Superior temporal gyrus (tissue), 1 donor: ENCODE data around the gene LMO7.
"Not testable (repeated sequence)": the region's sequence is repeated elsewhere in the genome, so short reads cannot be mapped to it uniquely, and the experiment has no call there.

Experiments used
- DNase-seq: peaks from one replicate; pipeline ENCODE4 v3.0.0-alpha.2; 2016; ENCODE audit errors: extremely low spot score

The LMO7 gene

DNA sequence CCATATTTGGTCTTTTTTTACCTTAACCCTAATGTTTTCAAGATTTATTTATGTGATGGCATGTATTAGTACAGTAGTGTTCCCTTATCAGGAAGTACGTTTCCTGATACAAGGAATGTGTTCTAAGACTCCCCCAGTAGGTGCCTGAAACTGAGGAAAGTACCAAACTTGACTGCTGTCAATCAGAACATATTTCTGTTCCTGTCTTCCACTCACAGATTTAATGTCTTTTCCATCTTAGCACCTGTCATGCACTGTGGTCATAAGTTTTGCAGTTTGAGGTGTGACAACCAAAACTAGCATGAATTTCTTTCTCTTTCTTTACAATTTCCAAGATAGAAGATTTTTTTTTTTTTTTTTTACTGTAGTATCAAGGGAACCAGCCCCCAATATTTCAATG, 62.9 kb downstream of the LMO7 start:
- DNase-seq: no peak

DNA sequence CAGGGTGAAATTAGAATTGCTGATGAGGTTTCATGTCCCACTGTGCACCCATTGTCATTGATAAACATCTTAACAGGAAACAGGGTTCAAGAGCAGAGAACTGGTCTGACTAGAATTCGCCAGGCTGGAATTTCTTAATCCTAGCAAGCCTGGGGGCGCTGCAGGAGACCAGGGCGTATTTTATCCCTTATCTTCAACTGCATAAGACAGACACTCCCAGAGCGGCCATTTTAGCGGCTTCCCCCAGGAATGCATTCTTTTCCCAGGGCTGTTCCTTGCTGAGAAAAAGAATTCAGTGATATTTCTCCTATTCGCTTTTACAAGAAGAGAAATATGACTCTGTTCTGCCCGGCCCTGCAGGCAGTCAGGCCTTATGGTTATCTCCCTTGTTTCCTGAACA, 63.6 kb downstream of the LMO7 start:
- DNase-seq: not testable (repeated sequence)

DNA sequence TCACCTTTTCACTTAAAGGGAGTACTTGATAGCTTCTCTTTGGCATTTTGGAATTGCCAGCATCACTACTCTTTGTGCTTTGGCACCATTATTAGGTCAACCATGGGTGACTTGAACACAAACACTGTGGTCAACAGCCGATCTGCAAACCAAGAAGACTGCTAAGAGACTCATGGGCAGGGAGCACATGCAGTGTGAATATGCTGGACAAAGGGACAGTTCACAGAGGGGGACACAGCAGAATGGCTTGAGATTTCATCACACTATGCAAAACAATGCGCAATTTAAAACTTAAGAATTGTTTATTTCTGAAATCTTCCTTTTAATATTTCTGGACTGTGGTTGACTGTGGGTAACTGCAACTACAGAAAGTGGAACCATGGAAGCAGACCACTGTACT, 64.4 kb downstream of the LMO7 start:
- DNase-seq: no peak

DNA sequence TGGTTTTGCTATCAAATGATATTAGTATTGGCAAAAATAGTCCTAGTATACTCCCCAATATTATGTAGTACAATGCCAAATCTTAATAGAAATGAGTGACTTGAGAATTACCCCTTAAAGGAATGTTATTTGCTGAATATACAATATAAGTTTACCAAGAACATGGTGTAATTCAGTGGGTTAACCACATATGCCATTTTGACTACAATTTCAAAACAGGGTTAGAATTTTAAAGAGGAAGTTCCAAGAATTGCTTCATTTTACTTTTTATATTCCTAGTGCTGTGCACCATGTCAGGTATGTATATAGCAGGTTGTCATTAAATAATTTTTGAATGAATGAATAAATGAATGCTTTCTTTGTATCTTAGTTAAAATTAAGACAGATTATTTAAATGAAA, 66.3 kb downstream of the LMO7 start:
- no peak for DNase-seq

DNA sequence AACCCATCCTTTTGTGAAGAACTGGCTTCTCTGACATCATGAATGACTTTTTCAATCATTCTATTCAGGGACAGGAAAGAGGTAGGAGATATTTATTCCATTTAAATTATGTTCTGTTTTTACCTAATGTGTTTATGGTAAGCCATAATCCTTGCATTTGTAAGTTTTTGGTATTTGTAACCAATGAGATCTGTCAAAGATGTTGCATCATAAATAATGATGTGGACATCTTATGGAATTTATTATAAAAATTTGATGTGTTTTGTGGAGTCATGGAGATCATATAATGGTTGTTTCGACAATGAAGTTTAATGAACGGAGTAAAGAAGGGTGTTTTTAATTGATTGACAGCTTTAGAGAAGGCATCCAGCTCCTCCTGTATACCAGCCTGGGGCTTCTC, 67.6 kb downstream of the LMO7 start:
- no peak for DNase-seq

DNA sequence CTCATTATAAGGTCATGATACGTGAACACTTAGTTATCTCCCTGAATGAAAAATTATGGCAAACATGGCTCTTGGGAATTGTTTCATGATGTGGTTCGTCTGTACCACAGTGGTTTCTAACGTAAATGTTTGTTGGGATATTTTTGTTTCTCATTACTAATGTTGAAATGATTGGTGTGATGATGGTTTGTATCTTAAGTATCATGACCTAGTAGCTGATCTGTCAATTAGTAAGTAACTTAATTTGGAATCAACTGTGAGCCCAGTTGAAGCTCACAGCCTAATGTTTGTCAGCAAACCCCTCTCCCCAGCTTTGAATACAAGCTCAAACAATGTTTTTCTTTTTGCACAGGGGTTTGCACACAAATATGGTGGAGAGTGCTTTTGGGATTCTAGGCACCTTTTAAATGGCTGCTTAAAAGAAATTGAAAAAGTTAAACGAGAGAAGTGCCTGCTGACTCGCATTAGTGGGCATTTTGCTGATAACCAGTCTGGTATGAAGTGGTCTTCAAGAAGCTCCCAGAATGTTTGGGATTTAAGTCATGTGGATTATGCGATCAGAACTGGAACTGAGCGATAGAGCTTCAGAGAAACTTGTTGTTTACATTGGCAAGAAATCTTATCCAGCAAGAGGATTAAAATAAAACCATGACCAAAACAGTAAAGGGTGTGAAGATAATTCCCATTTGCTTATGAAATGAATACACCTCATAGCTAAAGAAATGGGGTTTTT, 68.2 kb downstream of the LMO7 start:
- DNase-seq: no peak

DNA sequence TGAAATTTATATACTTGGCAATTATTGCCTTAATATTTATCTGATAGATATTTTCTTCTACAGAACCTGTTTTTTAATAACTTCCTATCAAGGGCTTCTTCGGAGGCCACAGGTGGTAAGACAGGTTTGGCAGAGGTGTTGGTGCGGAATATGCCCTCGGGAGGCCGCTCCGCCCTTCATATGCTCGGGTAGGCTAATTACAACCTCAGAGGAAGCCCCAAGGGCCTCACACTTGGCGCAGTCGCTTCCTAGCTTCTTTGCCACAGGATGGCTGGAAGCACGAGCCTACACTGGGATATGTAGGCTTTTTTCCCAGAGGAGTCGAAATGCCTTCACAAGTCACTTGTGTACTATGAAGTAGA, 68.8 kb downstream of the LMO7 start:
- no peak for DNase-seq

DNA sequence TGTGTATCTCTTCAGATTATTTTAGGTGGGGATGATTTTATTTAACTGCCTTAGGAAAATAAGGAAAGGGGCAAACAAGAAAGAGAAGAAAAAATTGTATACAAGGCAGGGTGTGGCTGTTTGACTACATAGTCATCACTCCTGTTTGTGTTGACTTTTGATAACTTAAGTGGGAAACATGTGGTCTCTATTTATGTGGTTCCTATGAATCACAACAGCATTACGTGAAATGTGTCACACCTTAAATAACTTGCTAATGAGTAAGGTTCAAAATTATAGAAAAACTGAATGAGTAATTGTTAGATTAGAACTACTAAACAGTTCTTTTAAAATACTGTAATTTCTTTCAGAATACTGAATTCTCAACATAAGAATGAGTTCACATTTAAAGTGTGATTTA, 69.3 kb downstream of the LMO7 start:
- DNase-seq: no peak

DNA sequence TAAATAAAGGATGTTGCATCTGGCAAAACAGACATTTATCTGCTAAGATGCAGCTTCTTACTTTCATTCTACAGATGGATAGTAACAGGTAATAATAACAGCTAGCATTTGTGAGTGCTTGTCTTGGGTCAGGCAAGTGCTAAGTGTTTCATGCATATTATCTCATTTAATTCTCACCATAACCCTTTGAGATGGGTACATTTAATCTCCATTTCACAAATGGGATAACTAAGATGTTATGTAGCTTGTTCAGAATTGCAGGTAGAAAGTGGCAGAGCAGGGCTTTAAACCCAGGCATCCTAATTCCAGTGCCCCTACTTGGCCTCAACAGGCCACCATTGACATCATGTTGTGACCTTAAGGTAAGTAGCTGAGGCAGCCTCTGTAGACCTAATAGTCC, 69.8 kb downstream of the LMO7 start:
- DNase-seq: no peak

DNA sequence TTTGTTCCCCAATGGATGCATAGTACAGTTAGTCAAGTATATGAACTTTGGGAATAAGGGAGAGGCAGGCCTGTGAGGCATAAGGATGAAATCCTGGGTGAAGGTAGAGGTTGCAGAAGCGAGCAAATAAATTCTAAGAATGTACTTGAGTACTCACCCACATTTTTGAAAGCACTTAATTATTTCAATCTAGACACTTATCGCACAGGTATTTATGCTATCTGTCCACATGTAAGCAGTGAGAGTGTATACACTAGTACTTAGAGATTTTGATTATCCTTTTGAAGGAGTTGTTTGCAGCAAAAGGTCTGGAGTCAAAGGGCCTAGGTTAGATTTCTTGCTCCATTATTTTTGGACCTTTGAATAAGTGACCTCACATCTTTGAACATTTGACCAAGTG, 77.7 kb downstream of the LMO7 start:
- DNase-seq: no peak

DNA sequence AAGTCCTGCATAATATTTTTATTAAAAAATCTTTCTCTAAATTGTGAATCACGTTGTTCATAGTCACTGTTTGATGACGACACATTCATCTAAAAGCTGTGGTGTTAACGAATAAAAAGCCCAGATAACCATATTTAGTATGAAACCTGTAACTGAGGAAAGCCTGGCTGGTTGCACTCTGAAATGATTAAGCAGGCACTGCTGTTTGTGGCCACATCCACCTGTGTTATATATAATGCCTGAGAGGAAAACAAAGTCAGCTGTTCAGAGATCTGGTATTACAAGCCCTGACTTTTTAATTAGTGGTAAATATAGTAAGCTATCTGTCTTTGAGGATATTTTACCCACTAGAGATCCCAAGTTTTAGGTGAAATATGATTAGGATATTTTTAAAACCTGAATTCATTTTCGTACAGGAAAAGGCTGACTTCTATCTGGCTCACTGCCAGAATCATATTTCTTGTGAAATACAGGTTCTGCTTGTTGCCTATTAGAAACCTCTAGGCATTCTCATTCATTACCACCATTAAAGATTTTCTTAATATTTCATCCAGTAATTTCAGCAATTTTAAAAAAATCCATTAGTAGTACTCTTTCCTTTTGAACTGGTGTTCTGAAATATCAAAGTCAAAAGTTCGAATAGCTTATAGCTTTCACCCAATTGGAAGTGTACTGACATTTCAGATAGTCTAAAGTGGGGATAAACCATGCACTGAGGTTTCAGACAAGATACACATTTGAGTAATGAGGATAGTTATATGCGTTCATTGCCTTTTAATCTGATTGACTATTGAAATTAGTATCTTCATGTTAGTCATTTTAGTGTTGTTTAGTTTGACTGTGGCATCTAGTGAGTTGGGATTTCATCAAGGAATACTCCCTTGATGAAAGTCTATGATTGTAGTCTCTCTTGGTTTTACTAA, 79.7 kb downstream of the LMO7 start:
- DNase-seq: no peak

DNA sequence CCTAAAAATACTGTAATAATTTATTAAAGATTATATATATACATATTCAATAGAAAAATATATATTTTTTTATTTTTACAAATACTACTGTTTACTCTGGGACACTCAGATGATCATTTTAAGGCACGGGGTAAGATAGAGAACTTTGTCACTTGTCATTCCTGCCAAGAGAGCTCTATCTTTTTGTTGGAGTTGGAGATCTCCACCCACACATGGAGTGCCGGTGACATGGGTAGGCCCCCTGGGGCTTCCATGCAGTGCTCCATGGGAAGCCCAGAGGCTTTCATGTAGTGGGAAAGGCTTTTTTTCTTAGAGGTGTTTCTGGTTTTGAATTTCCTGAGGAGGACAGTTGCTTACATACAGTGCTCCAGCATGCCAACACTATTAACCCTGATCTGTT, 81.4 kb downstream of the LMO7 start:
- no peak for DNase-seq

DNA sequence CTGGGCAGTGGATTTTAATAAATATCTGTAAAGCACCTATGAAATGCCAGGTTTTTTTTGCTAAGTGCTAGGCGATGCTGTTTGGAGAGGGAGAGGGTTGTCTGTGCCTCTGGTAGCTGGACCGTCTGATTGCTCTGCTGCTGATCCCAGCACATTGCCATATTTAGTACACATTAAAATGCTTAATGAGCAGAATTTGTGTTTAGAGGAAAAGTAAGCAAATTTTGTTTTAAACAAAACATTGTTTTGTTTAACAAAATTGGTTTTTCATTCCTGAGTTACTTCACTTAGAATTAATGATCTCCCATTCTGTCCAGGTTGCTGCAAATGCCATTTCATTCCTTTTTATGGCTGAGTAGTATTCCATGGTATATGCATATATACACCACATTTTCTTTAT, 85.2 kb downstream of the LMO7 start:
- no peak for DNase-seq

DNA sequence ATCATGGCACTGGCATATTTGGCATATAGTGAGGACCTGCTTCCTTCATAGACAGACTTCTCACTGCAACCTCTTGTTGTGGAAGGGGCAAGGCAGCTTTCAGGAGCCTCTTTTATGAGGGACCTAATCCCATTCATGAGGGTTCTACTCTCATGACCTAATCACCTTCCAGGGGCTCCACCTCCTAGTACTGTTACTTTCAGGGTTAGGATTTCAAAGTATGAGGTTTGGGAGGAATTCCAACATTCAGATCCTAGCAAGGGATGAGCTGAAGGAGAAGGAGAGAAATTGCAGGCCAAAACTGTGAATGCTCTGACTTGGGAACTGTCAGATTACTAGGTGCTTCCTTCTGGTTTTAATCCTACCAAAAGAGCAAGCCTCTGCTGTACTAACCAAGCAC, 87.8 kb downstream of the LMO7 start:
- no peak for DNase-seq

DNA sequence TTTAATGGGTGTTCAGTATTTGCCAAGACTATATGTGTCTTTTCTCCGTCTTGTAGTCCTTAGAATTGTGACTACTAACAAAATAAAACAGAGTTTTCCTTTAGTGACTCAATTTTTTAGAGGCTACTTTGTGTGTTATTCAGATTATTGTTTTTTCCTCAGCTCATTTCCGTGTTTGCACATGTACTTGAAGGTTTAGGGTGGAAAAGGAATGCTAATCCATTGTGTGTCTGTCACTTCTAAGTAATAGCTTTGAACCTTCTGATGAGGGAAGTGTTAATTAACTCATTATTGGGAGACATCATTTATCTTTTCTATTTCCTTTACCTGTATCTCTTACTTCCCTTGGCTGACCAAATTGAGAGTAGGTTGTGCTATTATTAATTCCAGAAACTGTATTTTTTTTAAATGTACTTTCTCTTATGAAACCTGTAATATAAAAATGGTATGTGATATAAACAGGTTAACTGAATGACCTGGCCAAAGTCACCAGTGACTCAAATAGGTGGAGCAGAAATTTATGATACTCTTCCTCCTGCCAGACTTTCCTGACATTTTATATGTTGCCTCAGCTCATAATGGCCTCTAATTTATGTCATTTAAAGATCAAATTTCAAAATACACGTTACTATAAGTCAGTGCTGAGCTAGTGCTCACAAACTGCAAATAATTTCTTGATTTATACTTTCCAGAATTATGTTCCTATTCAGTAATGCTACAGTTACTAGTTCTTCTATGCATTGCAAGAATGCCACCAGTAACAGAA, 88.8 kb downstream of the LMO7 start:
- DNase-seq: no peak

DNA sequence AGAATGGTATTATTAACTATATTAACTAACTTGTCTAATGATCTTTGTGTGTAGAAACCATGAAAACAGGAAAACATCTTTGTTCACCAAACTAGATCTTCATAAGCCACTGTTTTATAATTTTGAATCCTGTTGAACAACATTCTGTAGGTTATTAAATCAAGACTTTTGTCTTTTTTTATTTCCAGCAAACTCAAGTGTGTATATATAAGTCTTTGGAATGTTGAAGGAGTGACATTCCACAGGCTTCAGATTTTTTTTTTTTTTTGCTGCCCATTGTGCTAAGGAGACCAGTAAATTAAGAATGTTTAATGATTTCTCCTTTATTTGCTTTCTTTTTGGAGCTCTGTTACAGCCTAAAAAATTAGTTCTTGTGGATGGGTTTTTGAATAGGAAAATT, 89.6 kb downstream of the LMO7 start:
- no peak for DNase-seq

DNA sequence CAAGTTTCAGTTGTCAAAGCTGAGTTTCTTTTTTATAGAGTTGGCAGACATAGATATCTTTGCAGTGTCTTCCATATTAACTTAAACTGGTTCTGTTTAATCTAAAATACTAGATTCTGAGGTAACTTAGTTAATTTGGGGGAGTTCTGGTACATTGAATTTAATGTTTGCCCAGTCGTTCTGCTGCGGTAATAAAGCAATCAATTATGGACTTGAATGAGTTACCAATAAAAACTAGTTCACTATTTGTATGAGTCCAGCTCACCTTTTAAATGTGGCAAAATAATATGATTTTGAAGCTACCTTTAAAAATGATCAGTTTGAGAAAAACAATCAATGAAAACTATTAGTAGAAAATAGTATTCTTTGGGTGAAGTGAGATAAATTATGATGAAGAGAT, 90.2 kb downstream of the LMO7 start:
- DNase-seq: no peak

DNA sequence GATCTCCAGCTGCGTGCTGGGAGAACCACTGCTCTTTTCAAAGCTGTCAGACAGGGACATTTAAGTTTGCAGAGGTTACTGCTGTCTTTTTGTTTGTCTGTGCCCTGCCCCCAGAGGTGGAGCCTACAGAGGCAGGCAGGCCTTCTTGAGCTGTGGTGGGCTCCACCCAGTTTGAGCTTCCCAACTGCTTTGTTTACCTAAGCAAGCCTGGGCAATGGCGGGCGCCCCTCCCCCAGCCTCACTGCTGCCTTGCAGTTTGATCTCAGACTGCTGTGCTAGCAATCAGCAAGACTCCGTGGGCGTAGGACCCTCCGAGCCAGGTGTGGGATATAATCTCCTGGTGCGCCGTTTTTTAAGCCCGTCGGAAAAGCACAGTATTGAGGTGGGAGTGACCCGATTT, 97.0 kb downstream of the LMO7 start:
- DNase-seq: not testable (repeated sequence)

DNA sequence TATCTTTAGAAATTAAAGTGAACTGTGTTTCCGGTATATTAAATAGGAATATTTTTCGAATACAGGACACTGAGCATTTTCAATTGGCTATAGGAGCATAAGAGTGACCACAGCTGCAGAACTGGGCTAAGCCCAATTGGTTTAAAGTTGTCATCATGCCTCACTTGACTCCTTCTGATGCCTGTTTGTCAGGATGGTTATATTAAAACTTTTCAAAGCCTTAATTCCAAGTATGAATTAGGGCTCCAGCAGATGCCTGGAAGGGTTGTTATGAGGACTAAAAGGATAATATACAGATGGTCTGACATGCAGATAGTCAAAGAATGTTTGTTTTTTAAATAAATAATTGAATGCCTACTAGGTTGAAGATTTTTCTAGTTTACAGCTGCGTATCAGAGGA, 100.0 kb downstream of the LMO7 start:
- no peak for DNase-seq

DNA sequence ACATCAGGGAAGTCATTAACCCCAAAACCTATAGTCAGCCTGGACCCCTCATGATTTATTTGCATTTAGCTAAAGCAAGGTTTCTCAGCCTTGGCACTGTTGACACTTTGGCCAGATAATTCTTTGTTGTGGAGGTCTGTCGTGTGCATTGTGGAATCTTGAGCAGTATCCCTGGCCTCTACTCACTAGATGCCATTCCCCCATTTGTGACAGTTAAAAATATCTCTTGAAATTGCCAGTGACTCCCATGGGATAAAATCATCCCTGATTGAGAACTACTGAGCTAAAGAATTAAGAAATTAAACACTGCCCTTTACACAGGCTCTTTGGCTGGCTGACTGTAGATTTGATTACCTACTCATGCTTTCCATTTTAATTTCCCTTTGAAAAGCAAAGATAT, 102.7 kb downstream of the LMO7 start:
- DNase-seq: no peak

DNA sequence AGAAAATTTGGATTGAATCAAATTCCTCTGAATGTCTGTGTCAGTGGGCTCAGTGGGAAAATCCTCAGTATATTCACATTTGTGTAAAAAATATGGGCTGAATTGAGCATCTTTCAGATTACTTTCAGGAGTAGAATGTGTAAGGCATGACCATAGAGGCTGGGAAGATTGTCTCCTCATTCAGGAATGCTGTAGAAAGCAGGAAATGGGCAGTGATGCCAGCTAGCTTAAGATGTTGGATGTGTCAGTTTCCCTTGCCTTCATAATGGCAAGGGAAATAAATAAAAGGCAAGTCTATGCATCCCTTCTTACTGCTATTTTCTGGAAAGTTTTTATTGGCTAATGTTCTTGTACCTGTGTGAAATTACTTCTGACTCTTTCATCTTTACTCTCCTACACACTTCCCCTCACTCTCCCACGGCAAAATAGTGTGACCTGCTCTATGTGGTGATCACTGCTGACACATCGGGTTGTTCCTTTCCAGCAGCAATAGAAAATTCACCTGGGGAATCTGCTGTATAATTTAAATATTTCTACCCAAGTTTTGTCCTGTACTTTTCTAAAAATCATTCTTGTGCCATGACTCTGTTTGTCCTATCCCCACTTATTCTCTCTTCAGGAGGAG, 103.2 kb downstream of the LMO7 start:
- DNase-seq: no peak

DNA sequence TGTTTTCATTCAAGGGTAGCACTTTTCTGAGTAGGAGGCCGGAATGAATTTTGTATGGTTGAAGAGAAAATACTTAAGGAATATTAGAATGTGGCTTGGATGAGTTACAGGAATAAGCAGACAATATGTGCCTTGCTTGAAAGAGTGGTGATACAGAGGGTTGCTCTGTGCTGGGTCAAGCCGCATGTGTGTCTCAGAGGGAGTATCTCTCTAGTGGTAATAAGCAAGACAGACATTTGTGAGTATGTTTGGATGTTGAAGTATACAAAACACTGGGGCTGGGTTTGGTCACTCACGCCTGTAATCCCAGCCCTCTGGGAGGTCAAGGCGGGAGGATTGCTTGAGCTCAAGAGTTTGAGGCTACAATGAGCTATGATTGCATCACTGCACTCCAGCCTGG, 103.9 kb downstream of the LMO7 start:
- no peak for DNase-seq
